ENCODE results near the gene PTPRT. TPM values are rescaled to one million over a fixed set of nuclear protein-coding genes. Genes with fewer than 3 reads are reported as not detected.

The PTPRT gene
- total RNA-seq, 6 experiments from 2014 or later: not detected

DNA sequence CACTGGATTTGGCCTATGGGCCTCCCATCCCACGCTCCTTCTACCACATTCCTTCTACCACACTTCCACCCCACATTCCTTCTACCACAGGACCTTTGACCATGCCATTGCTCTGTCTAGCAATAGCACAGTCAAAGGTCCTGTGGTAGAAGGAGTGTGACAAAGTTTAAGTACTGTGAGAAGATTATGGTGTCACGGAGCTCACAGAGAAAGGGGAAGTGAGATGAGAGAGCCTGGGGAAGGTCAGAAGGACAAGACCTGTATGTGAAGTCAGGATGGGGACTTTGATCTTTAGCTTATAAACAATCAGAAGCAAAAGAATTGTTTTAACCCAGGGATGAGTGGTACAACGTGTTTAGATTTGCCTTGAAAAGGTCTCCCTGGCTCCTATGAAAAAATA lies 1003.4 kb downstream of the PTPRT start:
- H3K9me3 Mint-ChIP-seq: peaks cover 31% of the 10 kb centered on the region
- H3K27ac Mint-ChIP-seq: no peak overlapping the region
- no peaks in the 10 kb centered on the region; the same call in 1 of the 2 replicates for H3K27me3 Mint-ChIP-seq (ENCODE audit: insufficient read depth)
- H3K36me3 Mint-ChIP-seq (ENCODE audit: low read depth): no peaks in the 10 kb centered on the region; the same call in 1 of the 2 replicates
- DNase-seq: no peak
- TF ChIP-seq, protein P1, sequence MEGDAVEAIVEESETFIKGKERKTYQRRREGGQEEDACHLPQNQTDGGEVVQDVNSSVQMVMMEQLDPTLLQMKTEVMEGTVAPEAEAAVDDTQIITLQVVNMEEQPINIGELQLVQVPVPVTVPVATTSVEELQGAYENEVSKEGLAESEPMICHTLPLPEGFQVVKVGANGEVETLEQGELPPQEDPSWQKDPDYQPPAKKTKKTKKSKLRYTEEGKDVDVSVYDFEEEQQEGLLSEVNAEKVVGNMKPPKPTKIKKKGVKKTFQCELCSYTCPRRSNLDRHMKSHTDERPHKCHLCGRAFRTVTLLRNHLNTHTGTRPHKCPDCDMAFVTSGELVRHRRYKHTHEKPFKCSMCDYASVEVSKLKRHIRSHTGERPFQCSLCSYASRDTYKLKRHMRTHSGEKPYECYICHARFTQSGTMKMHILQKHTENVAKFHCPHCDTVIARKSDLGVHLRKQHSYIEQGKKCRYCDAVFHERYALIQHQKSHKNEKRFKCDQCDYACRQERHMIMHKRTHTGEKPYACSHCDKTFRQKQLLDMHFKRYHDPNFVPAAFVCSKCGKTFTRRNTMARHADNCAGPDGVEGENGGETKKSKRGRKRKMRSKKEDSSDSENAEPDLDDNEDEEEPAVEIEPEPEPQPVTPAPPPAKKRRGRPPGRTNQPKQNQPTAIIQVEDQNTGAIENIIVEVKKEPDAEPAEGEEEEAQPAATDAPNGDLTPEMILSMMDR (IDR thresholded peaks at IDR 0.05): no peak
- no peak overlapping the region for H3K4me3 Mint-ChIP-seq
- no peaks in the 10 kb centered on the region for H3K4me1 Mint-ChIP-seq (ENCODE audit: low read depth)

DNA sequence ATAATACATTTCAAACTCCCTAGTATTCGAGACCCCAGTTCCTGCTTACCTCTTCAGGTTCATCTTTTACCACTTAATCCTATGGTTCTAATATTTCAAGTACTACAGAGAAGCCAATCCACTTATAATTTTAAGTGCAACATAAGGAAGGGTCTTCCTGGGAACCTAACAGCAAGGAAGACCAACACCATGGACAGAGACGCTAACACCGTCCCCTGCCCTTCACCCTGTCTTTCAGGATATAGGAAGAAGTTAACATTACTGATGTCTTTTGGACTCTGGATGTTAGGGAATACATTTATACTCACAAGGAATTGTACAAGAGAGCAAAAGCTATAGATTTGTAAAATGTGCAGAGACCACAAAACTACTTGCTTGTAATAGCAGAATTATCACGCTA lies 1006.6 kb downstream of the PTPRT start:
- TF ChIP-seq, protein P1 (IDR thresholded peaks at IDR 0.05): no peak
- no peak overlapping the region for H3K4me3 Mint-ChIP-seq
- H3K27me3 Mint-ChIP-seq (ENCODE audit: insufficient read depth): no peaks in the 10 kb centered on the region; the same call in 1 of the 2 replicates
- no peak overlapping the region for H3K27ac Mint-ChIP-seq
- DNase-seq: no peak
- H3K36me3 Mint-ChIP-seq (ENCODE audit: low read depth): no peaks in the 10 kb centered on the region
- H3K4me1 Mint-ChIP-seq (ENCODE audit: low read depth): no peaks in the 10 kb centered on the region
- H3K9me3 Mint-ChIP-seq: peaks cover 27% of the 10 kb centered on the region

DNA sequence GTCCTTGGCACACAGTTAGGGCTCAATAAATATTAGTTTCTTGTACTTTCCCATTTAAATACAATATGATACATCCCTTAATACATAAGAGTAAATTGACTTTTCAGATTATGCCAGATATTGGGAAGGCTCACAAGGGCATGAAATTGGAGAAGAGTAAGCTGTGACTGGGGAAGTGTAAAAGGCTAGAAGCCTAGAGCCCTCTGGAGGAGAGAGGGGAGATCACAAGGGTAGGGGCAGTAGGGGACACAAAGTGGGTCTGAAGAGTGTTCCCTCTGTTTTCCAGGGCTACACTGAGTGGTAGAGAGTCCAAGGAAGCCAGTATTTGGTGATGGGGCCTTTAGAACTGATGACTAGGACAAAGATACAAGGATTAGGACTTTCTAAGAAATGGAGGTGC lies 1008.6 kb downstream of the PTPRT start:
- H3K4me3 Mint-ChIP-seq: no peak overlapping the region
- H3K9me3 Mint-ChIP-seq: peaks cover 18% of the 10 kb centered on the region
- TF ChIP-seq, protein P1 (IDR thresholded peaks at IDR 0.05): no peak
- no peak for DNase-seq
- no peaks in the 10 kb centered on the region for H3K4me1 Mint-ChIP-seq (ENCODE audit: low read depth)
- no peak overlapping the region for H3K27ac Mint-ChIP-seq
- no peaks in the 10 kb centered on the region; the same call in 1 of the 2 replicates for H3K27me3 Mint-ChIP-seq (ENCODE audit: insufficient read depth)
- H3K36me3 Mint-ChIP-seq (ENCODE audit: low read depth): no peaks in the 10 kb centered on the region

DNA sequence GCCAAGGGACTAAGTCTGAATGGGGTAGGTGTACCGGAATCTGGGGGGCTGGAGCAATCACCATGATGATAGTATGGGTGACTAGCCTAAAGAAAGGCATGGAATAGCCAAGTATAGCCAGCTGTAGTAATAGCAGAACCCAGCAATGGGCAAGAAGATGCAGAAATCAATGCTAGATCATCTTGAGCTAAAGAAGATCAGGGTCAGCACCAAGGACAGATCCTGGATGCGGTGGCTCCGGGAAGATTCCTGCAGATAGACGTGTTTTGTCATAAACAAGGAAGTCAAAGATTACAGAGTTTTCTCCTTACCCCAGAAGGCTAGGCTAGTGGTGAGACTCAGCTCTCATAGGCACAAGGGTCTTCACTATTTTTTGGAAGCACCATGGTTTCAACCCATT lies 1009.9 kb downstream of the PTPRT start:
- H3K27ac Mint-ChIP-seq: no peak overlapping the region
- H3K9me3 Mint-ChIP-seq: peaks cover 20% of the 10 kb centered on the region
- no peak overlapping the region for H3K4me3 Mint-ChIP-seq
- H3K27me3 Mint-ChIP-seq (ENCODE audit: insufficient read depth): no peaks in the 10 kb centered on the region; the same call in 1 of the 2 replicates
- H3K4me1 Mint-ChIP-seq (ENCODE audit: low read depth): no peaks in the 10 kb centered on the region
- no peaks in the 10 kb centered on the region; the same call in 1 of the 2 replicates for H3K36me3 Mint-ChIP-seq (ENCODE audit: low read depth)
- DNase-seq: no peak
- TF ChIP-seq, protein P1 (IDR thresholded peaks at IDR 0.05): no peak

DNA sequence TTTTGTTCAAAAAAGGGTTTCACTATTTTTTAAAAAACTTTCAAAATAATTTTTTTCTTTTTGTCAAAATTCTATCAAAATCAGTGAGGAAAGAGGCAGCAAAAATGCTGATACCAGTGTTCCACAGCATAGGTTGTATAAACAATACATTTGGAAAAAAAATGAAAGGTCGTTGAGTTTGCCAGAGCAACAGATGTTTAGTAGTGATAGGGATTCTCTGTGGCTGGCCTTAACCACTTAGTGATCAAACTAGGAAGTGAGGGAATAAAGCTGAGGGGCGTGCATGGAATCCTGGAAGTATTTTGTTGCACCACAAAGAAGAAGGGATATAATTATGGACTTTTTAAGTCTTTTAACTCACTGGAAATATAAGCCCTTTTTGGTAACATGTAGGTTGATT lies 1016.3 kb downstream of the PTPRT start:
- TF ChIP-seq, protein P1 (IDR thresholded peaks at IDR 0.05): no peak
- Mint-ChIP-seq H3K4me3 (no peak overlapping the region), H3K36me3 (ENCODE audit: low read depth) (no peaks in the 10 kb centered on the region; the same call in 1 of the 2 replicates), H3K4me1 (ENCODE audit: low read depth) (no peaks in the 10 kb centered on the region), H3K27ac (no peak overlapping the region), H3K27me3 (ENCODE audit: insufficient read depth) (no peaks in the 10 kb centered on the region), H3K9me3 (peaks cover 45% of the 10 kb centered on the region)
- no peak for DNase-seq
